ENCODE results near the gene PEX7.
"Not testable (repeated sequence)": the region's sequence is repeated elsewhere in the genome, so short reads cannot be mapped to it uniquely, and the experiment has no call there.

PEX7 gene

GRCh38 chr6:136918706-136919105, 96.3 kb downstream of the PEX7 start:
- no peak for DNase-seq

GRCh38 chr6:136920216-136920615, 97.8 kb downstream of the PEX7 start:
- DNase-seq, result no peak

- DNase-seq, result no peak
Measured at GRCh38 chr6:136920671-136921380, 98.4 kb downstream of the PEX7 start.

- no peak for DNase-seq
Measured at GRCh38 chr6:136921381-136921935, 99.1 kb downstream of the PEX7 start.

- no peak for DNase-seq
Measured at GRCh38 chr6:136921936-136922684, 99.7 kb downstream of the PEX7 start, which contains the start of gene SLC35D3. Gene SLC35D3 (plus strand): TSS chr6:136922301. CDS start chr6:136922429, 128 bp downstream.

GRCh38 chr6:136922685-136923006, 100.3 kb downstream of the PEX7 start:
- no peak for DNase-seq

GRCh38 chr6:136923116-136923953, 100.9 kb downstream of the PEX7 start:
- DNase-seq, result peak; percentile 15

- DNase-seq, result no peak
Measured at GRCh38 chr6:136923954-136924673, 101.7 kb downstream of the PEX7 start.

GRCh38 chr6:136926383-136926782, 104.0 kb downstream of the PEX7 start:
- no peak for DNase-seq

- DNase-seq, result no peak
Measured at GRCh38 chr6:136927292-136927691, 104.9 kb downstream of the PEX7 start.

GRCh38 chr6:136930528-136930927, 108.1 kb downstream of the PEX7 start:
- no peak for DNase-seq

GRCh38 chr6:136932599-136932998, 110.2 kb downstream of the PEX7 start:
- DNase-seq, result no peak

GRCh38 chr6:136945072-136945471, 122.7 kb downstream of the PEX7 start:
- DNase-seq, result no peak

GRCh38 chr6:136945711-136946121, 123.3 kb downstream of the PEX7 start:
- no peak for DNase-seq

GRCh38 chr6:136947037-136947436, 124.6 kb downstream of the PEX7 start:
- DNase-seq, result no peak

- not testable (repeated sequence) for DNase-seq
Measured at GRCh38 chr6:136949957-136950356, 127.6 kb downstream of the PEX7 start.

- DNase-seq, result no peak
Measured at GRCh38 chr6:136950436-136951126, 128.2 kb downstream of the PEX7 start.

GRCh38 chr6:136952714-136953260, 130.4 kb downstream of the PEX7 start:
- DNase-seq, result no peak

GRCh38 chr6:136955123-136955522, 132.7 kb downstream of the PEX7 start:
- DNase-seq, result no peak

GRCh38 chr6:136956590-136957544, 134.5 kb downstream of the PEX7 start:
- DNase-seq, result no peak
